SHP77 treated with DMSO at 0.1 percent for 48 hours (cell line): ENCODE measurements around the gene ATAD1.

Experiments
- DNase-seq: peaks from one replicate; lab custom pipeline; 2025; lab: John Stamatoyannopoulos, UW

Gene ATAD1

DNA sequence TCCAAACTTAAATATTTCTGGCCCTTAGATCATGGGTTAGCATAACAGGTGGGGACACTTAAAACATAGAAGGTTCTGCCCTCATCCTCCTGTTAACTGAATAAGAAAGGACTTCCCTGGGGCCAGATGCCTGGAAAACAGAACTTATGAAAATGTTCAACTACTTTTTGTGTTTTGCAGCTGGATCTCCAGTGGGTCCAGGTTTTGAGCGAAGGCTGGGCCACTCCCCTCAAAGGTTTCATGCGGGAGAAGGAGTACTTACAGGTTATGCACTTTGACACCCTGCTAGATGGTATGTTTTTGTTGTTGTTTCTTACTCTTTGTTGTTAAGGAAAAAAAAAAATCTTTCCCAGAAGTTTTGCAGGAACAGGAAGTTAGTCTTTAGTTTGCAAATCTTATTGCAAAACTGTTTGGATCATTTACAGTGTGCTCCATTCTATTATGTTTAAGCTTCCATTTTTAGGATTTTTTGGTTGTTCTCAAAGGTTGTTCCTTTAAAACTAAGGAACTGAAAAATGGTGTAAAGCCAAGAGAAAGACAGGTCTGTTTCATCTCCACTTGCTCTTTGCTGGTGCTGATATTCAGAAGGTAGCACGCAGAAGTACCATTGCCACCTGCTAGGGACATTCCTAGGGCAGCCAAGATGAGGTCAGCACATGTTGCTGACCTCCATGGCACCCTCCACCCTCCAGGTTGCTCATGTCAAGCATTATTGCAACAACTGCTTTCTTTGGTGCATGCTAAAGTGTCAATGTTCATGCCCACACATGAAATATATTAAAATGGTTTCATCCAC, 102.3 kb downstream of the ATAD1 start:
- no peak for DNase-seq

DNA sequence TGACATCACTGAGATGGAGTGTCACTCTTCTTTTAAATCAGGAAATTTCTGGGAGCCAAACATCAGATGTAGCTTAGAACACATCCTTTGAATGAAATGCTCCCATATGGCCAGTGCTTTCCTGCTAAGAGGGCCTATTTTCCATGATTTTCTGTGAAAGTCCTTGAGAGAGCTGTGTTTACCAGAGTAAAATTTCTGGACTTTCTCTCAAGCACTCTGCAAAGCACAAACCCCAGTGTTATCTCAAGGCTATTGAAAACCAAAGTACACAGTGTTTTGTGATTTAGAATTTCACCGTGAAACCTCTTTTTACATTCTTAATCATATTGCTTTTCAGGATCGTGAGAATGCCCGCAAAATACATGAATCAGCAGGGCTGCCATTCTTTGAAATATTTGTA, 104.3 kb downstream of the ATAD1 start:
- no peak for DNase-seq

DNA sequence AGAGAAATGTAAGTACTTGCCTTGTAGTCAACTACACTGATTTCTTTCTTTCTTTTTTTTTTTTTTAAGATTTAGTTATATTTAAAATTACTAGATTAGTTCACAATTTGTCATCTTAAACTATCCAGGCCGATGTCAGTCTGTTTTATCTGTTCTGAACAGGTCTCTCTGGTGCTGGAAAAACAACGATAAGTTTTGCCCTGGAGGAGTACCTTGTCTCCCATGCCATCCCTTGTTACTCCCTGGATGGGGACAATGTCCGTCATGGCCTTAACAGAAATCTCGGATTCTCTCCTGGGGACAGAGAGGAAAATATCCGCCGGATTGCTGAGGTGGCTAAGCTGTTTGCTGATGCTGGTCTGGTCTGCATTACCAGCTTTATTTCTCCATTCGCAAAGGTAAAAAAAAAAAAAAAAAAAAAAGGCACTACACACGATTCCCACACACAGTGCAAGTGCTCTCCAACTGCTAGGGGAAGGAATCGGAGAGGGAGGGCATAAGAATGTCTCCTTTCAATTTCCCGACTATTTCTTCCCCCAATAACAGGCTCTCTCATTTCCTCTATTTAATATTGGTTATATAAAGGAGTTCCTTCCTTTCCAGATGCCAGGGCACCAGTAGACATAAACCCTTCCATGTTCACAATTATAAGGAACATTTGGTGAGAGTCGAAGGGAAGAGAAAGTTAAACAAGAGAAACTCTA, 105.0 kb downstream of the ATAD1 start:
- DNase-seq, result no peak

DNA sequence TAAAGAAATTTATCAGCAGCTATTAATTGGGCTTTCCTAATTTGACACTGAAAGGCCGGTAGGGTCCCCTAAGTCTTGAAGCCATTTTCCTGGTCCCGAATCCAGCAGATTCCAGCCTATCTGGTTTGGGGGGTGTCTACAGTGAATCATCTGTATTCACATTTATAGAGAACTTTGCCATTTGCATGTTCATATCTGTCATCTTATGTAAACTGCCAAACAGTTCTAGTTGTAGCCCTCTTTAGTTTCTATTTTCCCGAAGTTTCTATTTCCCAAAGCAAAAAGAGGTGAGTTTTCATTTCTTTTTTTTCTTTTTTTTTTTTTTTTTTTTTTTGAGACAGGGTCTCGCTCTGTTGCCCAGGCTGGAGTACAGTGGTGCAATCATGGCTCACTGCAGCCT, 110.8 kb downstream of the ATAD1 start:
- no peak for DNase-seq

DNA sequence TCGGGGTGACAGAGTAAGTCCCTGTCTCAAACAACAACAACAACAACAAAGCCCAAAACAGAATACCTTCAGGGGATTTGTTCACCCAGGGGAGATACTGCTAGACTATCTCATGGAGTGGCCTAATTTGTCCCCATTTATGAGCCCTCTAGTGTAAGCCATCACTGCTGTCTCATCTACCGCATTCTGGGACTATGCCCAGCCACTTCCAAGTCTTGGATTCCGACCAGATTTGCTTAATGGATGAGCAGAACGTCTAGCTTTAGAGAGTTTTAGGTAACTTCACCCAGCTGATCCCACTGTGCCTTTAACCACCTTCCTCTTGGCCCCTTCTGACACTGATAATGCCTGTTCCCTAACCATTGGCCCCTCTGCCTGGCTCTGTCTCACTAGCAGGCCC, 111.3 kb downstream of the ATAD1 start:
- DNase-seq, result no peak

DNA sequence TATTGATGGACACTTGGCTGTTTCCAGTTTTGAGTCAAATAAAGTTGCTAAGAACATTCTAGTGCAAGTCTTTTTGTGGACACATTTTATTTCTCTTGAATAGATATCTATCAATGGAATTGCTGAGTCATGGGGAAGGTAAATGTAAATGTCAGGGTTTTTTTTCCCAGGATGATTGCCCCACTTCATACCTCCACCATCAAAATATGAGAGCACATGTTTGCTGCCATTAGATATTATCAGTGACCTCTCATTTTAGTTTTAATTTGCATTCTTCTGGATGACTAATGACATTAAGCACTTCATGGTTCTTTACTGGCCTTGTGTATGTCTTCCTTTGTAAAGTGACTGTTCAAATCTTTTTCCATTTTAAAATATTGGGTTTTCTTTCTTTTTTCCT, 112.7 kb downstream of the ATAD1 start:
- DNase-seq, result no peak

DNA sequence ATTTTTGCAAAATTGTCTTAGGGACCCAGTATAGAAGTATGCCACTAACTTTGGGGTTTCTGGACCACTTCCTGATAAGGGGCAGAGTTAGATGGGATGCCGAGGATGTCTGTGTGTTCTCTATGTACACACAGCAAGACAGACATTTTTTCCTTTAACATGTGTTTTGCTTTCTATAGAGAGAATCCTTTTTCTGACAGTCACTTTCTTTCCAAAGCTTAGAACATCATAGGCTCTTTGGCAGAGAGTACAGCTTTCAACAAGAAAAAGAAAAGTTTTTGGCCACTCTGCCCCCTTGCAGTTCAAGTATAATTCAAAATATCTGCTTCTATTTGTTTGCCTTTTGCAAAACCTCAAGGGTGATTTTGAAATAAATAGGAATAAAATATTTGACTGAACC, 114.3 kb downstream of the ATAD1 start:
- no peak for DNase-seq

DNA sequence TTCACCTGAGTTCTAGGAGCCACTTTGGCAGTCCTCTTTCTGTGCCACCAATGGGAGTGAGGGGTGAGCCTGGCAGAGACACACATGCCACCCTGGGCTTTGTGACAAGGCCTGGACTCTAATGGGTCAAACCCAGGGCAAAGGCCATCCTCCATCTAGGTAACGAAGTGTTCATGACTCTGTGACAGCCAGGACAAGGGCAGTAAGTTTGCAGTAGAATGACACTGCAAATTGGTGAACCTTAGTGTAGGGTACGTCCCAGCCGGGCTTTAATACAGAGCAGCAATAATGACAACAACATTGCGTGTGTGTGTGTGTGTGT, 115.1 kb downstream of the ATAD1 start:
- no peak for DNase-seq

DNA sequence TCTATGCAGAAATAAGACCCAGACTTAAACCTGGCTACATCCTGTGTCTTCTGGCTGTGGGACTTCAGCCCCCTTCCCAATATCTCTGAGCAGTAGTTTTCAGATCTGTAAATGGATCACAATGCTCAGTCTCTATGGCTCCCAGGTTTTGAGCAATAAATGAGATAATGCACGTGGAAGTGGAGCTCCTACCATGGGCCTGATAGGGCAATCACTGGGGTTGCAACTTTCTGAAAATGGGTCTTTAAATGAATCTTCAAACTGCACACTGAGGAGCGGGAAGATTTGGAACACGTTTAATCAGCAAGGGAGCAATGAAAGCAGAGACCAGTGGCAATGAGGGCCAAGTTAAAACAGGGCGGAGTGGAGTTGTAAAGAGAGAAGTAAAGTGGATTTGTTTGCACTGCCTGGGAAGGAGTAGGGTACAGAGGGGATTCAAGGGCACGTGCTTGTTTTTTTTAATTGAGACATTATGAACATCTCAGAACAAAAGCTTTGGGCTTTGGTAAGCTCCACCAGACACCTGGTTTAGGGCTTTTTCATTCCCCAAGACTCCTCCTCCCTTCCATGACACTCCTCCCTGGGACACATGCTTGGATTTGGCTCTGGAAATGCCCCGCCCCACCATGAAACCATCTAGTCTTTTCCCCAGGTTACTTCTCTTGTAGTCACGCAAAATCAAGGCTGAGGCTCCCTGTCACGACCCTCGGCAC, 115.6 kb downstream of the ATAD1 start:
- no peak for DNase-seq
